Cerebellar nuclear complex (tissue), 1 donor: ENCODE measurements around the gene MTA3.
"Not testable (repeated sequence)": the region's sequence is repeated elsewhere in the genome, so short reads cannot be mapped to it uniquely, and the experiment has no call there.

ENCODE experiments used
- DNase-seq, 2 experiments: peaks; one replicate each; lab custom pipeline; 2025; lab: John Stamatoyannopoulos, UW

The MTA3 gene

DNA sequence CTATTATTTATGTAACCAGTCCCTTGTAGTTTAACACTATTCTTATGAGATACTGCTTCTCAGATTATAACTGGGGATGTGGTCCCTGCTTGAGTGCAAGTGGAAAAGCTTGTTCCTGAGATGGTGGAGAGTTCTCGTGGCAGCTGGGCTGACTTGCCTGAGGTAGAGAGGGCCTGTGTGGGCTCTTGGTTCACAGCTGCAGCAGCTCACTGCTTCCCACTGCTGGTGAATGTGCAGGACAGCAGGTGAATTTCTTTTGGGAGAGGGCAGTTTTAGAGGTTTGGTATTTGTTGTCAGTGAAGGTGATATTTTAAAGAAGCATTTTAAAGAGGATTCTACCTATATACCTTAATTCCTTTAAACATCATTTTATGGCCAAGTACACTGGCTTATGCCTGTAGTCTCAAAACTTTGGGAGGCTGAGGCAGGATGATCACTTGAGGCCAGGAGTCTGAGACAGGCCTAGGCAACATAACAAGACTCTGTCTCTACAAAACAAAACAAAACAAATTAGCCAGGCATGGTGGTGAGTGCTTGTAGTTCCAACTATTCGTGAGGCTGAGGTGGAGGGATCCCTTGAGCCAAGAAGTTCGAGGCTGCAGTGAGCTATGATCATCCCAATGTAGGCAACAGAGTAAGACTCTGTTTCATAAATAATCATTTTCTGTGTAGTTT, 94.8 kb downstream of the MTA3 start:
- DNase-seq = no peak

DNA sequence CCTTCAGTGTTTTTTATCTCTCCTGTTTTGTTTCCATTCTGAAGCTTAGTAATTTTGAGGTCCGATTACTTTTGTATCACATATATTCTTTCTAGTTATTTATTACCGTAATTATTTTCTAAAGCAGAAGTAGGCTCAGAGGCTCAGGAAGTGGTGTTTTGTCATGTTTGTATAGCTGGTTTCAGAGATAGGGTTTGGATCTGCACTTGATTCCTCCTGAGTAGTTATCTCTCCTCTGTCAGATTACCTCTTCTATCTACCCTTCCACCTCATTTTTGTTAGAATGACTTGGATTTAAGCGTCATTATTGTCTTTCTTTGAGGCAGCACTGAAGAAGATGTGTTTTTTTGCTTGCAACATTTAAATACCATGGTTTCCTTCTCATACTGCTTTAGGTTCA, 95.4 kb downstream of the MTA3 start:
- DNase-seq = no peak

DNA sequence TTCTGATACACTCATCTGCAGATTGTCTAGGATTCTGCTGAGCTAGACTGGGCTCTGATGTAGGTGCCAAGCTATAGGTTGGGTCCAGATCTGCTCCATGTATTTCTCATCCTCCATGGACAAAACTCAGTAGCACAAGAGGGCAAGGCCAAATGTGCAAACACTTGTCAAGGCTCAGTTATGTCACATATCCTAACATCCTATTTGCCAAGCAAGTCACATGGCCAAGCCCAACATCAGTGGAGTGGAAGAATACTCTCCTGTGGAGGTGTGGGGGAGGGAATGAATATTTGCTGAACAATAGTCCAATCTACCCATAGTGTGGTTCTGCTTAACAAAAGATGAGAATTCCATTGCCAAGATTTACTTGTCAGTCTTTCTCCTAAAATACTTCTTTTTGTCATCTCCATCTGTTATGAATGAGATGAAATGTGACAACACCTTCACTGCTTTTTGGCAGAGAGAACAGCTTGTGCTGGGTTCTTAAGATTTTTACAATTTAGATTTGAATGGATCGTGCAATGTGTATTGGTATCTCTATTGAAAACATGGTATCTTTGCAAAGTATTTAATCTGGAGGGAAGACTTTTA, 105.7 kb downstream of the MTA3 start:
- no peak for DNase-seq

DNA sequence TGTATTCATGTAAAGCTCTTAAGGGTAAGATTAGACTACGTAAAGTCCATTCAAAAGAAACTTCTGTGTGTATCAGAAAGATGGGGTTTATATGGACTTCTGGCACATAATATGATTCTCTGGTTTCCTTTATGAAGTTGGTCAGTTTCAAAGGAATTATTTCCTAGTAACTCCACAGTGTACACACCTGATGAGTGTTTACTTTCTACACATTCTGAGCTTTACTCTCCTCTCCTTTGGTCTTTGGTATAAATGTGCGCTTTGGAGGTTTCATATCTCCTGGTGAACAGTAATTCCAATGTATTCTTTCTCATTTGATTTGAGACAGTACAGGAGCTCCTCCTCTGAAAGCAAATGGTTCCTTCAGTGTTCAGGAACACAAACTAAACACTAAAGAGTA, 107.4 kb downstream of the MTA3 start:
- no peak for DNase-seq

DNA sequence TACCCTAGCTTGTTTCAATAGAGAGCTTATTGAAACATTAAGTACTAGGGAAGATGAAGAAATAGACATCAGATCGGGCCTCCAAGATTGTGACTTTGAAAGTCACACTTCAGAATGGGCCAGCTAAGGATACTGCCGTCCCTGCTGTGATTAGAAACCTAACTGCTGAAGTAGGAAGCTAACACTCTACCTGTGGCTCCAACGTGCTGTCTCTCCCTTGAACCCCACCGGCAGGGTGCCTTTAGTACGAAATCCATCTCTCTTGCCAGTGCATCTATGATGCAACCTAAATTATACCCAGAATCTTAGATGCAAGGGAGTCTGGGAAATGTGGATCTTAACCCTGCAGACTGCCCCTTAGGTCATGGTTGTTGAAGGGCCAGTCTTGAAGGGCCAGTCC, 116.9 kb downstream of the MTA3 start:
- DNase-seq = no peak

DNA sequence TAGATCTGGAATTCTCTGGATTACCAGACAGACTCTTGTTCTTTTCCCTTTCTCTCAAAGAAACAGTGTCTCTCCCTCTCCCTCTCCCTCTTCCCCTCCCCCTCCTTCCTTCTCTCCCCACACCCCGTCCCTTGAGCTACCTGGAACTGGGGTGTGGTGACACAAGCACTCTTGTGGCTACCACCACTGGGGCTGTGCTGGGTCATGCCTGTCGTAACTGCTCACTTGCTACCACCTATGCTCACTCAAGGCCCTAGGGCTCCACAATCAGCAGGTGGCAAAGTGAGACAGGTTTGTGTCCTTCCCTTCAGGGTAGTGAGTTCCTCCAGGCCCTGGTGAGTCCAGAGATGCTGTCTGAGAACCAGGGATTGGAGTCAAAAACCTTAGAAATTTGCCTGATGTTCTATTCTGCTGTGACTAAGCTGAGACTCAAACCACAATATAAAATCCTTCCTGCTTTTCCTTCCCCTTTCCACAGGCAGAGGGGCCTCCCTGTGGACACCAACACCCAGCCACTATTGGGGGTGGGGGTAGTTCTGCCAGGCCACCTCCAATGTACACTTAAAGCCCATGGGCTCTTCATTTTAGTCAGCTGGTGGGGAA, 124.7 kb downstream of the MTA3 start:
- no peak for DNase-seq

DNA sequence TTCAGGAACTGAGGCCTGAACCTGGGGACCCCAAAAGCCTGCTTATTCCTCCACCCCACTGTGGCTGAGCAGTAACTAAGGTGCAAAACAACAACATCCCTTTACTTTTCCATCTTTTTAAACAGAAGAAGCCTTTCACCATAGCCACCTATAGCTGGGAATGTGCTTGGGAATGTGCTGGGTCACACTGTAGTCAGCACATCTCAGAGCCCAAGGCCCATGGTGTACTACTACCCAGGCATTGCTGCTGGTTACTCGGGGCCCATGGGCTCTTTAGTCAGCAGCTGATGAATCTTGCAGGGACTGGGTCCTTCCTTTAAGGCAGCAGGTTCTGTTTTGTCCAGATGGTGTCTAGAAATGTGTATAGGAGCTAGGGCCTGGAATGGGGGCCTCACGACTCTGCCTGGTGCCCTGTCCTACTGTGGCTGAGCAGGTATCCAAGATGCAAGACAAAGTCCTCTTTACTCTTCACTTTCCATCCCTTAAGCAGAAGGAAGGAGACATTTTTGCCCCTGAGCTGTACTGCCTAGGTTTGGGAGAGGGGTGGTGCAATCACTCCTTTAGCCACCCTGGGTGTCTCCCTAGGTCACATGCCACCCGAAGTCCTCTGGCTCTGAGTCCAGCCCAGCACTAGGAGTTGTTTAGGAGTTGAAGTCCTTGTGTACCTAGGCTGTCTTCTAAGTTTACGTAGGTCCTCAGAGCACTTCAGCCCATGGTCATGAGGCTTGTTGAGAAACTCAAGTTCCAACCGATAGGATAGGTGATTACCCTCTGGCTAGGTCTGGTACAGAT, 125.5 kb downstream of the MTA3 start:
- DNase-seq = no peak

DNA sequence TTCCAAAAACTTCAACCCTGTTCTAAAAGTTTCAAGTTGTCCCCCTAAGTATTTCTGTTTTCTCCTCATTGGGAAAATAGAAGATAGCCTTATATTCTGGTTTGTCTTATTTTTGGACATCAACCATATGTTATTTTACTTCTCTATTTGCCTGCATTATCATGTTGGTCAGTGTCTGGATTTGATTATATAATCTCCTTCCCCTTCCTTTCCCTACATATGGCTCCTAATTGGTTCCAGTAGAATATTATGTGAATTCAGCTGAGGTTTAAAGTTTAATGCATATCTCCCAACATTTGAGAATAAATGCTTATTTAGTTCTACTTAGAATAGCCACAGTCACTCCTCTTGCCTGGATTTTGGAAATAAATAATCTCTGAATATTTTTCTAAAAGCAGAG, 128.6 kb downstream of the MTA3 start:
- no peak for DNase-seq

DNA sequence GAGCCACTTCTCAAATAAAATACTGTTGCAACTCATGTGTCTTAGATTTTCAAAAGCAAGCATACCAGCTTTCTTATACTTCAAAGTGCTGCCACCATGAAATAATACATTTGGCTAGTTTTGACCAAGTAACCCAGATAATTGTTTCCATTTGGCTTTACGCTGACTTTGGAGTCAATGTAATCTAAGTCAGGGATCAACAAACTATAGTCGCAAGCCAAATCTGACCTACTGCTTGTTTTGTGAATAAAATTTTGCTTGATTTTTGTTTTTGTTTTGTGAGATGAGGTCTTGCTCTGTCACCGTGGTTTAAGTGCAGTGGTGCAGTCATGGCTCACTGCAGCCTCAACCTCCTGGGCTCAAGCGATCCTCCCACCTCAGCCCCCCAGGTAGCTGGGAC, 130.5 kb downstream of the MTA3 start:
- DNase-seq = no peak

DNA sequence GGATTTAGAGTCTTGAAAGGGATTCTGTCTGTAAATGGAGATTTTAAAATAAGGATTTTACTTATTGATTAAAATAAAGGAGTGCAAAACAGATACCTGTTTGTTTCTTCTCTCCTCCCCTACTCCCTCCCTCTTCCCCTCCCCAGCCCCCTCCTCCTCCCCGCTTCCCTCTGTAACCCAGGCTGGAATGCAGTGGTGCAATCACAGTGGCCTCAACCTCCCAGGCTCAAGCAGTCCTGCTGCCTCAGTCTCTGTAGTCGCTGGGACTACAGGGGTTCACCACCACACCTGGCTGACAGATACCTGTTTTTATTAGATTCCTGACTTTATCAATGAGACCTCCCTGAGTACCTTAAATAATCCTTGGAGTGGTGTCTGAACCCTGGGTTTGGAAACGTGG, 138.4 kb downstream of the MTA3 start:
- no peak for DNase-seq

DNA sequence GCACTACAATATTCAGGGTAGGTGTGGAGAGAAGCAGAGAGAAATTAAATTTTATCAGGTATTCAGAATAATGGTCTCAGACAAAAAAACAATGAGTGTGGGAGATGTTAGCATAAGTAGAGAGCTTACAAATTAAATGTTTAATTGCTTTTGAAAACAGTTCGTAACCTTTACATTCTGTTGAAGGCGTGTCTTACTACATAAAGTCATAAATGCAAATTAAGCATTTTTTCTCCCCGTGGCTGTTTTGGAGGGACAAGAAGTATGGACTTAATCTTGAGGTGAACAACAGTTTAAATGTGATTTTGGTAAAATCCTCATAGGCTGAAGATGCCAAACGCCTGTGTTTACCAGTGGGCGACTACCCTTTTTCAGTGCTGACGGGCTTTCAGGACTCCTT, 139.7 kb downstream of the MTA3 start:
- DNase-seq = no peak

DNA sequence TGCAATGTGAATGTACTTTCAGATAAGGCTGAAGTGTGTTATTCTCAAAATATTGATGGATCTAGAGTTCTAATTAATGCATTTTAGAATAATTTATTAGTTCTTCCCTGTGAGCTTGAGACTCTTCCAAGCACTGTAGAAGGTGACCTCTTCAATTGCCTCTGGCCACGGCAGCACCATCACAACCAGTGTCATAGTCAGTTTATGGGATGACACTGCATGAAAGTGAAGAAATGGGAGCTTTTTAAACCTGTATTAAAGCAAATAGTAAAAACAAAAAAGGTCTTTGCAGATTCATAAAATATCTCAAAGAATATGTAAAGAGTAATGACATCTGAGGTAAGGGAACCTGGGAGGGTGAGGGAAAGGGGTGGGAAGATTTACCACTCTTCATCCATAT, 143.5 kb downstream of the MTA3 start:
- DNase-seq = no peak

DNA sequence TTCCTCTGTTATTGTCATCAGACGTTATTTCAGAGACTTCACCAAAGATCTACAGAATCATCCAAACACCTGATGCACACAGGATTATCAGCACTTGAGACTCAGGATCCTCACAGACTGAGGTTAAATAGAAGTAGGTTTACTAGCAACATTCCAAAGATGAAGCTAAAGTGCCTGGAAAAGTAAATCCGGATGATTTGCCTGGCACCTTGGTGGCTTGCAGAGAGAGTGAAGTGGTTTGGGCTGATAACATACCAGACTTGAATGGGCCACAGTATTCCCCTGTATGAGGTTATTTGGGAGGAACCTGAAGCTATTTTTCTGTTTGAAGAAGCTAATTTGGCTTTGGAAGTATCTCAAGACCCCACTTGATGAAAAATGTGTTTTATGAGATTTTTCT, 144.5 kb downstream of the MTA3 start:
- no peak for DNase-seq

DNA sequence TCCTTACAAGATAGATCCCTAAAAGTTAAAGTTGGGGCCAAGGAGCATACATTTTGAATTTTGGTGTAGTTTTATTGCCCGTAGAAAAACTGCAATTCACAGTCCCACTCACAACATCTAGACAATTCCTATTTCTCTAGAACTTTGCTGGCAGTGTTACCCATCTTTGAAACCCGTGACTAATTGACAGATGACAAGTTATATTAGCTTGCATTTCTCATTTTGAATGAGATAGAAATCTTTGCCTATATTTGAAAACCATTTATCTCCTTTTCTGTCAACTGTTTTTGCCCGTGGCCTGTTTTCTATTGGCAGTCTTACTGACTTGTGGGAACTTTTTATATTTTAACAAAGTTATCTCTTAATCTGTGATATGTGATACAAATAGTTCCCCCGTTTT, 145.5 kb downstream of the MTA3 start:
- DNase-seq = no peak

DNA sequence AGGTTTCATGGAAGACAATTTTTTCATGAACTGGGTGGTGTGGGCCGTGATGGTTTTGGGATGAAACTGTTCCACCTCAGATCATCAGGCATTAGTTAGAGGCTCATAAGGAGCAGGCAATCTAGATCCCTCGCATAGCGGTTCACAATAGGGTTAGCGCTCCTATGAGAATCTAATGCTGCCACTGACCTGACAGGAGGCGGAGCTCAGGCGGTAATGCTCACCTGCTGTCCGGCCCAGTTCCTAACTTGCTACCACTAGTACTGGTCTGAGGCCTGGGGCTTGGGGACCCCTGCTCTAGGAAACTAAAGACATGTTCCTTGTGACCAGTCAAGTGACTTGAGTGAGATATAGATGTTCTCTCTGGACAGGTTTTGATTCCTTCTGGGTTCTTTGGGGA, 146.3 kb downstream of the MTA3 start:
- no peak for DNase-seq

DNA sequence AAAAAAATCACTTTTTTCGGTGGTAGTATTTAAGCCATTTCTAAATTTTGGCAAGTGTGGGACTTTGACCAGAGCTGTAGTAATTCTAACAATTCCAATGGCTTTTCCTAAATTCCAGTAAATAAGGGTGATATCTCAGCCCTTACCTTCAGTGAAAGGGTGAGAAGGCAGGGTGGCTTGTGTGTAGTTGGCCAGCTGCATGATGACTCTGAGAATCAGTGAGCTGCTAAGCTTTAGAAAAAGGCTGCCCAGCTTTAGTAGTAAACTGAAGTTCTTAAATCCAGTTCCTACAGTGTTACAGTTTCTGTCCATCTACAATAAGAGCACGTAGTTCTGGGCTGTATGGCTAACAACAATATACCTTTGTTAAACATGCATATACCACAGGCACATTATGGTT, 153.5 kb downstream of the MTA3 start:
- no peak for DNase-seq

DNA sequence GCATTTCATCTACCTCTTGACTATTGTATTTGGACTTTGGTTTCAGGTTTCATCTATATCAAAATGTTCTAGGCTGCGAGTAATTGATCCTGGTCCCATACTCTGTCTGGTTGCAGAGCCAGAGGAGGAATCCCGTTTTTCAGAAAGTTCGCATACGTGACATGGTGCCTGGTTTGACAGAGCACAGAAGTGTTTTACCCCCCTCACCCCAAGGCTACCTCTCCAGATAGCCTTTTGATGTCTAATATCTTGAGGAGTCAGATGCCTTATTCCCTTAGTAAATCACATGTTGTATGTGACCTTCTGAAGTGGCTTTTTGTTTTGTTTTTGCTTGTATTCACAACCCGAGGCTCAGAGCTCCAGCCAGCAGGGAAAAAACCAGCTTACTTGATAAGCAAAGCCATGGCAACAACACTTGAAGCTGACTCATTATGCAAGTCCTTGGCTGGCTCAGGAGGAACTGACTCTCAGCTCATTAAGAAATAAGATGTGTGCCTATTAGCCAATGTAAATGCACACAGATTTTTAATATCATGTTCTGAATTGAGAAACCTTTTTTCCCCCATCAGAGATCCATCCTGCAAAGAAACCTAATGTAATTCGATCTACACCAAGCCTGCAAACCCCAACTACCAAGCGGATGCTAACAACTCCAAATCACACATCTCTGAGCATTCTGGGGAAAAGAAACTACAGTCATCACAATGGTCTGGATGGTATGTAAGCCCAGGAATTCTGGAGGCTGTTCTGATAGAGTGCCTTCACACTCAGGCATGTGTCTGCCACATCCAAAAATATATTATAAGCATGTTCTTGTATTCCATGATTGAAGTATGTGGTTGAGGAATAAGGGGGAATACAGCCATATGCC, 154.1 kb downstream of the MTA3 start:
- no peak for DNase-seq

DNA sequence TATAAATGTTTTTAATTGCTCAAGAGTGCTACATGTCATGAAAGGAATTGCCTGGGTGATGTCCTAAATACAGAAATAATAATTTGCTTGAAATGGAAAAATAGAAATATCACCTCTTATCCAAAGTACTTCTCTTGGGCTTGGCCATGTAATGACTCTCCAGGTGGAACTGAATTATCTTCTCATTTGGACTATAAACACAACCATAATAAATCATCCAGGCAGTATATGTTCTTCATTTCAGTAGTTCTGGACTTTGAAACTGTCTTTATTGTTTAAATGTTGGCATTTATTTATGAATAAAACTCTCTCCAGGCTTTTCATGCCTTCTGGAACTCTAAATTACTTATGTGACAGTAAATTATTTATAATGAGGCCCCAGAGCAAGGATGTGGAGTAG, 155.0 kb downstream of the MTA3 start:
- DNase-seq = no peak

DNA sequence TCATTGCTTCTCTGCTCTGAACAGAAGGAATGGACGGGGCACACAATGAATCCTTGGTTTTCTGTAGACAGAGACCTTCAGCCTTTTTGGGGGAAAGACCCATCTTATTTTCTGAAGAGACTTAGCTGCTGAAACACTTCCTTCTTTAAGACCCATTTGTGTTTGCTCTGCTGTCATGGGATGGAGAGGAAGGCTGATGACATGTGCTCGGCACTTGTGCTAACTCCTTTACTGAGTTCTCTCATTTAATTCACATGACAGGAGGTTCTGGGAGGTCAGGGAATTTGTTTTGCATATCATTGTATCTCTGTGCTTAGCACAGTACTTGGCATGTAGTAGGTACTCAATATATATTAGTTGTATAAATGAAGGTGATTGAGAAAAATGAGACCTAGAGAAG, 156.5 kb downstream of the MTA3 start:
- DNase-seq = no peak

DNA sequence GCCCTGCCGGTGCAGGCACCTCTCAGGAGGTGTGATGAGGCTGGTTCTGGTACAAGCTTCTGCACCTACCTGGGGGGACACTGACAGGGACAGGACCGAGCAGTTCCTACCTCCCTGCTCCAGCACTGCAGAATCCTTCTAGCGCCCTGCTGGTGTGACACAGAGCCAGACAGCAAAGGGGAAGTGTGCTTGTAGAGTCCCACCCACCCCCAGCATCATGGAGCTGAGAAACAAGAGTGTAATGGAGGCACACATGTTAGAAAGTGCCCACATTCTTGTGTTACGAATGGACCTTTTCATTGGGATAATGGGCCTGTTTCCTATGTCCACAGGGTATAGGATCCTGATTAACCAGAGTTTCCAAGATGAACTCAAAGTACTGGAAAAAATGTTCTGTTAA, 157.2 kb downstream of the MTA3 start:
- DNase-seq = no peak

DNA sequence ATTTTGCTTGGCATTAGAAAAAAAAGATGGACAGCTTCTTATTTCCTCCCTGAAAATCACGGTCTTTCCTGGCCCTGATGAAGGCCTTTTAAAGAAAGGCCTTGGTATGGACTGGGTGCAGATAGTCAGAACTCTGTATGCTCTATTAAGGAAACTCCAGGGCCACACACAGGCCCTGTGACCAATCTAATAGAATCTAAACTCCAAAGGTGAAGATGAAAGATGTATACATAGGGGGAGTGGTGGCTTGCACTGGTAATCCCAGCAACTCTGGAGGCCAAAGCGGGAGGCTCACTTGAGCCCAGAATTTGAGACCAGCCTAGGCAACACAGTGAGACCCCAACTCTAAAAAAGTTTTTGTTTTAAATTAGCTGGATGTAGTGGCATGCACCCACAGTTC, 158.2 kb downstream of the MTA3 start:
- no peak for DNase-seq

DNA sequence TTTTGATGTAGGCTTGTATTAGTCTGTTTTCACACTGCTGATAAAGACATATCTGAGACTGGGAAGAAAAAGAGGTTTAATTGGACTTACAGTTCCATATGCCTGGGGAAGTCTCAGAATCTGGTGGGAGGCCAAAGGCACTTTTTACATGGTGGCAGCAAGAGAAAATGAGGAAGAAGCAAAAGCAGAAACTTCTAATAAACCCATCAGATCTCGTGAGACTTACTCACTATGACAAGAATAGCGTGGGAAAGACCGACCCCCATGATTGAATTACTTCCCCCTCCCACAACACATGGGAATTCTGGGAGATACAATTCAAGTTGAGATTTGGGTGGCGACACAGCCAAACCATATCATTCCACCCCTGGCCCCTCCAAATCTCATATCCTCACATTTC, 162.9 kb downstream of the MTA3 start:
- not testable (repeated sequence) for DNase-seq
